Mucosa of stomach (tissue), 1 donor: Measurements from ENCODE around the gene BAD.

Source experiments
- H3K27me3 ChIP-seq: one replicate; pipeline ENCODE4 v1.7.0; 2013; ENCODE audit warnings: mild to moderate bottlenecking, low read length; ENCODE audit not compliant: control insufficient read depth, insufficient read depth
- H3K36me3 ChIP-seq: one replicate; pipeline ENCODE4 v1.7.0; 2013; ENCODE audit warnings: low read length; ENCODE audit not compliant: control insufficient read depth, insufficient read depth
- H3K4me1 ChIP-seq: one replicate; pipeline ENCODE4 v1.7.0; 2013; ENCODE audit warnings: mild to moderate bottlenecking, low read length; ENCODE audit not compliant: control insufficient read depth, insufficient read depth
- H3K4me3 ChIP-seq: one replicate; pipeline ENCODE4 v1.7.0; 2013; ENCODE audit warnings: low read length
- H3K9ac ChIP-seq: one replicate; pipeline ENCODE4 v1.7.0; 2013; ENCODE audit warnings: mild to moderate bottlenecking, low read length, moderate library complexity
- H3K9me3 ChIP-seq: one replicate; pipeline ENCODE4 v1.7.0; 2013; ENCODE audit warnings: mild to moderate bottlenecking, low read length, moderate library complexity; ENCODE audit not compliant: control insufficient read depth
- donor health status: Pancreatic carcinoma.

The BAD gene

DNA sequence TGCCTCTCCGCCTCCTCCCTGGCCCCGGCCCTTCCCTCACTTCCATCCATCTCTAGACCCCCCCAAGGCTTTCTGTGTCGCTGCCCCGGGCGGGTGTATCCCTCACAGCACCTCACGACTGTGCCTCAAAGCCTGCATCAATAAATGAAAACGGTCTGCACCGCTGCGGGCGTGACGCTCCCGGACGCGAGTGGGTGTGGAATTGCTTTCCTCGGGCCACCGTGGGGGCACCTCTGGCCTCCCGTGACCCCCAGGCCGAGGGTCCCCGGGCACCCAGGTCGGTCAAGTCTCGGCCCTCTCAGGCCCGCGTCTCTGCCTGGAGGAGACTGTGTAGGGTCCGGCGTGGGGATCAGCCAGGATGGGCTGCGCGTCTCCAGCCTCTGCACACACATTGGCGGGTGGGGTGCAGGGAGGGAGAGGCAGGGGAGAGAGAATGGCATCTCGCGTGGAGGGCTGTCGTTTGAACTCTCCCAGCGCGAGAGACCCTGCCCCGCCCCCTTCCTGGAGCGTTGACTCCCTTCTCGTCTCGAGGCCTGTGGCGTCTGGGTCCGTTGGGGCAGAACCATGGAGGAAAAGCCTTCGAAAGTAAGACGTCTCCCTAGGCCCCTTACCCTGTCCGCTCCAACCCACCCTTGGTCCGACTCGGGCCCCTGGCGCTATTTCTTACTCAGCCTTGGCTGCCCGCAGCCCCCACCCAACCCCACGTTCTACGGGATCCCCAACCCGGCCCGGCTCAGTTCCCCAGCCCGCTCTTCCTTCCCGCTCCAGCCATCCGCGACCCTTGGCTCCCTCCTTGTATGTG lies 15.6 kb upstream of the BAD start, which contains the start of gene CATSPERZ:
Gene CATSPERZ, plus strand, starts transcription at position 512 of the 802 bp plus-strand sequence. Its CDS starts 53 bp downstream, at position 565.
- Histone ChIP-seq H3K9me3 (no peaks in the 10 kb centered on the region), H3K4me3 (no peak within 1 kb of the TSS), H3K27me3 (peaks cover 60% of the 10 kb centered on the region), H3K9ac (peak within 1 kb of the TSS; percentile 38), H3K36me3 (no peaks in the 10 kb centered on the region), H3K4me1 (peaks cover 36% of the 10 kb centered on the region)

DNA sequence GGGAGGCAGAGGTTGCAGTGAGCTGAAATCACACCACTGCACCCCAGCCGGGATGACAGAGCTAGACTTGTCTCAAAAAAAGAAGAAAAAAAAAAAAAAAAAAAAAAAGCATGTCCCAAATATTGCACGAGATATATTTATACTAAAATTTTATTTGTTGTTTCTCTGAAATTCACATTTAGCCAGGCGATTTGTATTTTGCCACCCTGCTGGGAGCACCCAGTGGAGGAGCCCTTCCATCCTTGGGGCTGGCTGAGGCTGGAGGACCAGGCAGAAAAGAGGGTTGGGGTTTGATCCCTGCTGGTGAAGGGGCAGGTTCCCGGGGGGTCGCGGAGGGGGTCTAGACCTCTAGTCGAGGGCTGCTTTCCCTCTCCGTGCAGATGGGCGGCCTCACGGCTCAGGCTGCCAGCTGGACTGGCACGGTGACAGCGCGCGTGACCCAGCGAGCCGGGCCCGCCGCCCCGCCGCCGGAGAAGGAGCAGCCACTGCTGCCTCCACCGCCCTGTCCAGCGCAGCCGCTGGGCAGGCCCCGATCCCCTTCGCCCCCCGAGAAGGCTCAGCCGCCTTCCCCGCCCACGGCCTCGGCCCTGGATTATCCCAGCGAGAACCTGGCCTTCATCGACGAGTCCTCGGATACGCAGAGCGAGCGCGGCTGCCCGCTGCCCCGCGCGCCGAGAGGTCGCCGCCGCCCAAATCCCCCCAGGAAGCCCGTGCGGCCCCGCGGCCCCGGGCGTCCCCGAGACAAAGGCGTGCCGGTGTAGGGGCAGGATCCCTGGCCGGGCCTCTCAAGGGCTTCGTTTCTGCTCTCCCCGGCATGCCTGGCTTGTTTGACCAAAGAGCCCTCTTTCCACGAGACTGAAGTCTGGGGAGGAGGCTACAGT lies 14.7 kb upstream of the BAD start:
- peaks cover 62% of the 10 kb centered on the region for H3K27me3 ChIP-seq
- no peaks in the 10 kb centered on the region for H3K36me3 ChIP-seq
- H3K4me1 ChIP-seq, result peaks cover 32% of the 10 kb centered on the region
- H3K9ac ChIP-seq, result peak overlapping the region; percentile 34
- H3K9me3 ChIP-seq, result no peaks in the 10 kb centered on the region
- no peak overlapping the region for H3K4me3 ChIP-seq

DNA sequence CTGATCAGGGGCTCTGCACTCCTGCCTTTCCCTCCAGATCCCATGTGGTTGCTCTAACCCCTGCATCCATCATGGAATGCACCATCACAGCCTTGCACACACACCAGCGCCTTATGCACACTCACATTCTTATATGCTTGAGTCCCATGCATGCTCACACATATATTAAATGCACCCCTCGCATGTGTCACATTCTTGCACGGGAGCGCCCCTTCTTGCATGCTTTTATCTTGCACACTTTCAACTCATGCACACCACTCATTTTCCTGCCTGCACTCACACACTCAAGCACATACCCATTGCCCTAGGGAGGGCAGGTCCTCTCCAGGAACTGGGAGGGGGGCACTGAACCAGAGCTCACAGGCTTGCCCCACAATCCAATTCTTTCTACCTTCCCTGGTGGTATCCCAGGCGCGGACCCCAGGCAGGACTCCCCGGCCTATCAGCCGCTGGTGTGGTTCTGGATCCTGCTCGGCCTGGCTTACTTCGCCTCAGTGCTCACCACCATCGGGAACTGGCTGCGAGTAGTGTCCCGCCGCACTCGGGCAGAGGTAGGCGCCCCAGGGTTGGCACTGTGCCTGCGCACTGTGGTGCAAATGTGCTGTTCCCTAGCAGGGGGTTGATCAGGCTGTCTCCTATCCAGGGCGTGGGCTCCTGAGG lies 13.4 kb upstream of the BAD start:
- Histone ChIP-seq H3K27me3 (peaks cover 75% of the 10 kb centered on the region), H3K4me3 (no peak overlapping the region), H3K4me1 (peaks cover 24% of the 10 kb centered on the region), H3K9me3 (no peaks in the 10 kb centered on the region), H3K9ac (no peak overlapping the region), H3K36me3 (no peaks in the 10 kb centered on the region)

DNA sequence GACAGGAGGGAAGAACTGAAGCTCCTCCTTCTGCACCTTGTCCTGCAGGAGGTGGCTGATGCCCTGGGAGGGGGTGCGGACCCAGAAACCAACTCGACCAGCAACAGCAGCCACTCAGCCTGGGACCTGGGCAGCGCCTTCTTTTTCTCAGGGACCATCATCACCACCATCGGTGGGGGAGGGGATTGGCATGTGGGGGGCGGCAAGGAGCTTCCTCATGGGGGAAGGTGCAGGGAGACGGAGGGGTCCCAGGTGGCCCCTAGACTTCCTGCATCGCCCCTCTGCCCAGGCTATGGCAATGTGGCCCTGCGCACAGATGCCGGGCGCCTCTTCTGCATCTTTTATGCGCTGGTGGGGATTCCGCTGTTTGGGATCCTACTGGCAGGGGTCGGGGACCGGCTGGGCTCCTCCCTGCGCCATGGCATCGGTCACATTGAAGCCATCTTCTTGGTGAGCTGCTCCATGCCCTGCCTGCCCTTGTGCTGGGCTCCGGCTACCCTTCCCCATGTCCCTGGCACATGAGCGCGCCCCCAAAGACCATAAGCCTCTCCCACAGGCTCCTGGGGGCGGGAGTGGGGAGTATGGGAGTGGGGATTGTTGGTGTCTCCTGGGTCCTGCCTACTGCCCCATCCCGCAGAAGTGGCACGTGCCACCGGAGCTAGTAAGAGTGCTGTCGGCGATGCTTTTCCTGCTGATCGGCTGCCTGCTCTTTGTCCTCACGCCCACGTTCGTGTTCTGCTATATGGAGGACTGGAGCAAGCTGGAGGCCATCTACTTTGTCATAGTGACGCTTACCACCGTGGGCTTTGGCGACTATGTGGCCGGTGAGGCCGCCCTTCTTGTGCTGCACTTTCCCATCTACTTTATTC lies 12.6 kb upstream of the BAD start:
- no peak overlapping the region for H3K4me3 ChIP-seq
- no peaks in the 10 kb centered on the region for H3K36me3 ChIP-seq
- H3K9me3 ChIP-seq, result no peaks in the 10 kb centered on the region
- no peak overlapping the region for H3K9ac ChIP-seq
- H3K27me3 ChIP-seq, result peaks cover 82% of the 10 kb centered on the region
- peaks cover 32% of the 10 kb centered on the region for H3K4me1 ChIP-seq

DNA sequence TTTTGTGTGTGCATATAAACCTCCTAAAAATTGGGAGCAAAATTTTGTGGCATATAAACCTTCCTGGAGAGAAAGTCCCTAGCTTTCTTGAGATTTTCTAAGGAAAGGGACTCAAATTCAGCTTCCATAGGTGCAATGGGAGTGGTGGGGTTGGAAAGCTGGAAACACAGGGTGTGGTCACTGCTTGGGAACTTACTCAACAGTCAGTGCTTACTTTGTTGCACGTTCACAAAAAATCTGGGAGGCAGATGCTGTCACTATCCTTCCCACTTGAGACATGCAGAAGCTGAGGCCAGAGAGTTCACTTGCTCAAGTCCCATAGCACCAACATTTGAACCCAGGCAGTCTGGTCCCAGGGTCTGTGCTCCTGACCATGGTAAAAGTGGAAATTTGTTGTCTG lies 11.8 kb upstream of the BAD start:
- Histone ChIP-seq H3K4me3 (no peak overlapping the region), H3K9me3 (no peaks in the 10 kb centered on the region), H3K27me3 (peaks cover 90% of the 10 kb centered on the region), H3K4me1 (peaks cover 37% of the 10 kb centered on the region), H3K36me3 (no peaks in the 10 kb centered on the region), H3K9ac (no peak overlapping the region)

DNA sequence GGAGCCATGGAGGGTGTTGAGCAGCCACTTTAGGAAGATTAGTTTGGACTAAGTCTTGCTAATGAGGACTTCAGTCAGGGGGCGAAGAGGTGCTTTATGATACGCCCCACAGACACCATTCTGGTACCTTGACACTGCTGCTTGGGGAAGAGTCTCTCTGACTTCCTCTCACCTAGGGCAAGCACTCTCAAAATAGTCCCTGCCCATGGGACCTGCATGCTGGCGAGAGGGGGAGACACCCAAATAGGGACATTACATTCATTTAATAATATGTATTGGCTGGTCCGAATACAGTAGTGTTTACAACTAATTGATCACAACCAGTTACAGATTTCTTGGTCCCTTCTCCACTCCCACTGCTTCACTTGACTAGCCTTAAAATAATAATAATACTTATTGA lies 11.3 kb upstream of the BAD start:
- H3K4me1 ChIP-seq, result peaks cover 39% of the 10 kb centered on the region
- H3K27me3 ChIP-seq, result peaks cover 92% of the 10 kb centered on the region
- no peak overlapping the region for H3K9ac ChIP-seq
- no peaks in the 10 kb centered on the region for H3K36me3 ChIP-seq
- H3K4me3 ChIP-seq, result no peak overlapping the region
- no peaks in the 10 kb centered on the region for H3K9me3 ChIP-seq

DNA sequence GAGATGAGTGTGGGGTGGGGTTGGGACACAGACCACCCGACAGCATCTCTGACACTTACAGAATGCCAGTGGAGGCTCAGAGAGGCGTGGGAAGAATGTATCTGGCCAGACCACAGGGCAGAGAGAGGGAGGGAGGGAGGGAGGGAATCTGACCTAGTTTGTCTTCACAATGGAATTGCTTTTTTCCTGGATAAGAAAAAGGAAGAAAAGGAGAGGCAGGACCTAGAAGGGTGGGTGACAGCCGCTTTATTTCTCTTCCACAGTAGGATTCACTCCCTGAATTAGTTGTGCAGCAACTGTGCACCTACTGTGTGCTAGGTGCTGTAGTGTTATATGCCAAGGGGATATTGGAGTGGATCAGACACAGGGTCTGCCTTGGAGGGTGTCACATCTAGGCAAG lies 10.3 kb upstream of the BAD start:
- no peak overlapping the region for H3K4me3 ChIP-seq
- H3K9me3 ChIP-seq, result no peaks in the 10 kb centered on the region
- H3K27me3 ChIP-seq, result peaks cover 91% of the 10 kb centered on the region
- H3K4me1 ChIP-seq, result peaks cover 29% of the 10 kb centered on the region
- H3K9ac ChIP-seq, result no peak overlapping the region
- no peaks in the 10 kb centered on the region for H3K36me3 ChIP-seq

DNA sequence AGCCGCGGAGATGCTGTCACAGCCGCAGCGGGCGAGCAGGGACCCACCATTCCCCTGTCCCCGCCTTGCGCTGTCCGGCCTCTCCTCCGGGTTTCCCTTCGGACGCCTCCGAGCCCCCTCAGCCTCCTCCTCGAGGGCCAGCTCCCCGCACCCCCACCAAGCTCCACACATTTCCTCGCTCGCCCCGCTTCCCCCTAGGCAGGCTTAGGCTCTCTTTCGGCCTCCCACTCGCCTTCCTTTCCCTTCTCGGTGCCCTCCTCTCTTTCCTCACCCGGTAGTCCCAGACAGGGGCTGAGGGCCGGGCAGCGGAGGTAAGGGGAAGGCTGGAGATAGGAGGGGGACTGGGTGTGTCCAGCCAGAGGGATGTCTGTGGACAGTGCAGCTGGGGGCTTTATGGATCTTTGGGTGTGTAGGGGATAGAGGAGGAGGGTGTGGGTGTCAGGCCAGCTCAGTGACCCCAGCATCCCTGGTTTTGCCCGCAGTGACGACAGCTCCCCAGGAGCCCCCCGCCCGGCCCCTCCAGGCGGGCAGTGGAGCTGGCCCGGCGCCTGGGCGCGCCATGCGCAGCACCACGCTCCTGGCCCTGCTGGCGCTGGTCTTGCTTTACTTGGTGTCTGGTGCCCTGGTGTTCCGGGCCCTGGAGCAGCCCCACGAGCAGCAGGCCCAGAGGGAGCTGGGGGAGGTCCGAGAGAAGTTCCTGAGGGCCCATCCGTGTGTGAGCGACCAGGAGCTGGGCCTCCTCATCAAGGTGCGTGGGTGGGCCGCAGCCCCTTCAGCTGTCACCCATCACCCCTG lies 8.2 kb upstream of the BAD start:
- H3K4me1 ChIP-seq, result peaks cover 16% of the 10 kb centered on the region
- H3K9me3 ChIP-seq, result no peaks in the 10 kb centered on the region
- no peak overlapping the region for H3K4me3 ChIP-seq
- no peak overlapping the region for H3K9ac ChIP-seq
- peaks cover 70% of the 10 kb centered on the region for H3K27me3 ChIP-seq
- H3K36me3 ChIP-seq, result no peaks in the 10 kb centered on the region

DNA sequence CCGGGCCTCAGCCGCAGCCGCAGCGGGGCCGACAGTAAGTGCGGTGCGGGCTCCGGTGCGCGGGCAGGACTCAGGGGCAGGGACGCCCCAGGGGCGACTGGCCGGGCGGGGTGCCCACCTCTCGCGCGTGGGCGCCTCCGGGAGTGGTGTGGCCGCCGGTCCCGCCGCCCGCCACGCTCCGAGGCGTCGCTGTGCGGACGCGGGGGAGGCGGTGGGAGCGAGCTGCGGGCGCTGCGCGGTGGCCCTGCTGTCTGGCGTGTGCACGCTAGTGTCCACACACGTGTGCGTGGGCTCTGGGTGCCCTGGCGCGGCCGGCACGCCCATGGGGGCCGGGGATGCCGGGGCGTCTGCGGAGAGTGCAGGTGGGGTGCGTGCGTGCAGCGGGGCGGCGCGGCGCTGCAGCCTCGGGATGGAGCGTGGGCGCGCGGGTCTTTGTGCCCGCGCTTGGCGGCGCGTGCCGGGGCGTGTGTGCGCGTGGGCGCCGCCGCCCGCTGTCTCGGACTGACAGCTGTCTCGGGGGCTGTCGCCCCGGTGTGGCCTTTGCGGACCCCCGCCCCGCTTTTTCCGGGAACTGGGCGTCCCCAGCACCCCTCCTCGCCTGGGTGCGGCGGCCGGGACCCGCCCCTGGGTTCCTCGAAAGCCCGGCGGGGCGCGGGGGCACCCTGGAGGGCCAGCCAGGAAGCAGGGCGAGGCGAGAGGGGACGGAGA lies 7.4 kb upstream of the BAD start:
- H3K27me3 ChIP-seq, result peaks cover 63% of the 10 kb centered on the region
- H3K9me3 ChIP-seq, result no peaks in the 10 kb centered on the region
- peak overlapping the region; percentile 15 for H3K9ac ChIP-seq
- no peaks in the 10 kb centered on the region for H3K36me3 ChIP-seq
- H3K4me3 ChIP-seq, result no peak overlapping the region
- peaks cover 16% of the 10 kb centered on the region for H3K4me1 ChIP-seq

DNA sequence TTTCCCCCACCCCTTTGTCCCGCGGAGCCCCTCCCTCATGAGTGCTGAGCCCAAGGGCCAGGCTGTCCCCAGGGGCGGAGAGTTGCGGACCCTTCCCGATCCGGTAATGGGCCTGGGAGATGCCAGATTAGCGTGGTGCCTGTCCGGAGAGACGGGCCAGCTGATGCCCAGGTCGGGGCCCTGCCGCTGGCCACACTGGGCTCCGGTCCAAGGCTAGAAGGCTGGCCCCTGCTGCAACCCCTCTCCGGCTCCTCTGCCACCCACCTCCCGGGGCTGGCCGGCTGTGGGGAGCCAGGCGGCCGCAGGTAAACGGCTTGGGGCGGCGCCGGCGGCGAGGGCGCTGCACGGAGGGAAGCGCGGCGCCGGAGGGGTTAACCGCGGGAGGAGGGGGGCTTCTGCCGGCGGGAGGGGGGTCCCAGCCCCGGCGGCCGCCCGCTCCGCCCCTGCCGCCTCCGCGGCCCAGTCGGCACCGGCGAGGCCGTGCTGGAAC lies 6.8 kb upstream of the BAD start, which contains the start of gene KCNK4:
Gene KCNK4, plus strand, starts transcription at position 41 of the 490 bp plus-strand sequence. CDS start 1,717 bp downstream, outside the sequence.
- Histone ChIP-seq H3K4me1 (peaks cover 20% of the 10 kb centered on the region), H3K9ac (peak within 1 kb of the TSS; percentile 15), H3K36me3 (no peaks in the 10 kb centered on the region), H3K4me3 (no peak within 1 kb of the TSS), H3K9me3 (no peaks in the 10 kb centered on the region), H3K27me3 (peaks cover 57% of the 10 kb centered on the region)
